Measurements from ENCODE around the gene HERC6. TPM values are rescaled to one million over a fixed set of nuclear protein-coding genes. Genes with fewer than 3 reads are reported as not detected.
A peak's percentile ranks its signal among the peaks of the same experiment; 100 is the strongest.

The HERC6 gene
- total and polyA plus RNA-seq, 7 donors = 5.4 to 8.6 (median 7.4) TPM

- peak overlapping the region; percentile 49 to 80 (median 62) for H3K4me3 ChIP-seq
- peaks cover 0 to 9% (median 2%) of the 10 kb centered on the region in 4 donors for H3K4me1 ChIP-seq
- peak overlapping the region; percentile 75 to 85 (median 82) for H3K27ac ChIP-seq
- intact Hi-C loops (cut with DNase I) = loop anchor here (2.0 to 10.0 kb wide), 5 partner anchors 65 to 1377 kb away; partner anchors contain the start of genes HERC6, PPM1K, PYURF and SNCA
- DNase-seq = peak; percentile 77
- TF ChIP-seq POLR2A (IDR thresholded peaks at IDR 0.05) (no peak), EP300 (IDR thresholded peaks at IDR 0.05) (no peak), POLR2AphosphoS5 (IDR thresholded peaks at IDR 0.05) (no peak), CTCF (IDR thresholded peaks at IDR 0.05) (no peak)
- H3K36me3 ChIP-seq = peaks cover 0 to 8% (median 0%) of the 10 kb centered on the region in 4 donors
- no peaks in the 10 kb centered on the region for H3K9me3 ChIP-seq
- 5 to 6% methylated on average over 75 of the region's 75 CpGs for WGBS, 2 donors
- H3K27me3 ChIP-seq = no peaks in the 10 kb centered on the region
Measured at GRCh38 chr4:88457307-88458103, 78.9 kb downstream of the HERC6 start.

GRCh38 chr4:88458104-88458740, 79.6 kb downstream of the HERC6 start:
- intact Hi-C loops (cut with DNase I) = loop anchor here (5.0 to 10.0 kb wide), 2 partner anchors 64 to 1377 kb away; partner anchors contain the start of genes PYURF and SNCA
- Histone ChIP-seq H3K9me3 (no peaks in the 10 kb centered on the region), H3K4me3 (peak overlapping the region; percentile 49 to 80 (median 62)), H3K4me1 (peaks cover 0 to 9% (median 2%) of the 10 kb centered on the region in 4 donors), H3K27me3 (no peaks in the 10 kb centered on the region), H3K27ac (peak overlapping the region; percentile 75 to 85 (median 82)), H3K36me3 (peaks cover 0 to 15% (median 0%) of the 10 kb centered on the region in 4 donors)
- TF ChIP-seq EP300 (IDR thresholded peaks at IDR 0.05) (no peak), POLR2A (IDR thresholded peaks at IDR 0.05) (no peak), POLR2AphosphoS5 (IDR thresholded peaks at IDR 0.05) (no peak), CTCF (IDR thresholded peaks at IDR 0.05) (no peak)
- 34 to 50% methylated on average over 7 of the region's 7 CpGs for WGBS, 2 donors
- DNase-seq = no peak

GRCh38 chr4:88465653-88466192, 87.1 kb downstream of the HERC6 start:
- 88 to 95% methylated on average over 1 of the region's 1 CpG for WGBS, 2 donors
- DNase-seq = no peak
- Histone ChIP-seq H3K27ac (no peak overlapping the region), H3K36me3 (peaks cover 0 to 74% (median 3%) of the 10 kb centered on the region in 4 donors), H3K4me1 (no peaks in the 10 kb centered on the region), H3K9me3 (no peaks in the 10 kb centered on the region), H3K4me3 (no peak overlapping the region), H3K27me3 (no peaks in the 10 kb centered on the region)
- no peak for TF ChIP-seq POLR2AphosphoS5 (IDR thresholded peaks at IDR 0.05)
- TF ChIP-seq POLR2A (IDR thresholded peaks at IDR 0.05) = no peak
- no peak for TF ChIP-seq EP300 (IDR thresholded peaks at IDR 0.05)
- TF ChIP-seq CTCF (IDR thresholded peaks at IDR 0.05) = no peak
- intact Hi-C loops (cut with DNase I) = no loop called here

GRCh38 chr4:88467392-88467791, 88.7 kb downstream of the HERC6 start:
- DNase-seq = no peak
- Histone ChIP-seq H3K27ac (no peak overlapping the region), H3K4me3 (no peak overlapping the region), H3K9me3 (no peaks in the 10 kb centered on the region), H3K4me1 (no peaks in the 10 kb centered on the region), H3K36me3 (peaks cover 0 to 72% (median 3%) of the 10 kb centered on the region in 4 donors), H3K27me3 (no peaks in the 10 kb centered on the region)
- WGBS, 2 donors = 55 to 77% methylated on average over 2 of the region's 2 CpGs
- intact Hi-C loops (cut with DNase I) = no loop called here
- TF ChIP-seq EP300 (IDR thresholded peaks at IDR 0.05) = no peak
- no peak for TF ChIP-seq CTCF (IDR thresholded peaks at IDR 0.05)
- no peak for TF ChIP-seq POLR2A (IDR thresholded peaks at IDR 0.05)
- no peak for TF ChIP-seq POLR2AphosphoS5 (IDR thresholded peaks at IDR 0.05)

Data from sigmoid colon (tissue), 7 donors.